Germinal center (tissue), 1 donor: ENCODE data around the gene OPHN1.
"Not testable (repeated sequence)": the region's sequence is repeated elsewhere in the genome, so short reads cannot be mapped to it uniquely, and the experiment has no call there.

Experiments
- DNase-seq: peaks from one replicate; pipeline ENCODE4 v3.0.0; 2012; ENCODE audit warnings: mixed read lengths, low spot score

Gene OPHN1

DNA sequence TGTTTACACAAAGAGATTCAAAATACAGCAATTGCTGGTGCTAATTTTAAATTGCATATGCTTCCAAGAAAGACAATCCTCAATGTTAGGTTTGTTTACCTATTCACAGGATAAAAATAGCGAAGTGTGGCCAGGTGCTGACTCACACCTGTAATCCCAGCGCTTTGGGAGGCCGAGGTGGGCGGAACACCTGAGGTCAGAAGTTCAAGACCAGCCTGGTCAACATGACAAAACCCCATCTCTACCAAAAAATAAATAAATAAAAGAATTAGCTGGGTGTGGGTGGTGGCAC lies 77.7 kb downstream of the OPHN1 start:
- no peak for DNase-seq

DNA sequence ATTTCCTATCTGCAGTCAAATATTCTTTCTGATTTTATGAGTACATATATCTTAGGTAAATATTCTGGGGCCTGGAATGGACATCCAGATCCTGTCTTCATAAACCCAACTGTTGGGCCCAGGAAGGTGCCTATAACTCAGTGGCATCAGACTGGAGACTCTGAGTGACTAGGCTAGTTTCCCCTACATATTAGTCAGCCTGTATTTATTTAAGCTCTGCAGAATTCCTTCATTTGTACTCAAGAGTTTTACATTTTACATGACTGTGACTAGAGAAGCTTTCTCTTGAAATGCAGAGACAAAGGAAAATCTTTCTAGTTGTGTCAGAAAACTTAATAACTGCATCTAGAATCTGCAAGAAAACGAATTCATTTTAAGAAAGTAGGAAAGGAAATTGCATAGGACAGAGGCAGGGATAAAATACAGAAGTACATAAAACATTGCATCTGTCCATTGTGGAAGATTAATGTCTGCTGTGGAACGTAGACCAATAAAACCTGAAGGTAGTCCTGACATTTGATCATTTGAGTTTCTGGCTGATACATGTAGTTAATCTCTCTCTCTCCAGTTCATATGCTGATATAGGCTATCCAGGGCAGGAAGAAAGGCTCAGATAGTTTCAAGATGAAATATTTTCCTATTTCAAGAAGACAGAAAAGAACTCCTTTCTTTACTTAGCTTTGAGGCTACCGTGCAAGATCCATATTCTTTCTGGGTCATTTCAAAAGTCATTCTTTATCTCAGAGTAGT lies 78.2 kb downstream of the OPHN1 start:
- no peak for DNase-seq

DNA sequence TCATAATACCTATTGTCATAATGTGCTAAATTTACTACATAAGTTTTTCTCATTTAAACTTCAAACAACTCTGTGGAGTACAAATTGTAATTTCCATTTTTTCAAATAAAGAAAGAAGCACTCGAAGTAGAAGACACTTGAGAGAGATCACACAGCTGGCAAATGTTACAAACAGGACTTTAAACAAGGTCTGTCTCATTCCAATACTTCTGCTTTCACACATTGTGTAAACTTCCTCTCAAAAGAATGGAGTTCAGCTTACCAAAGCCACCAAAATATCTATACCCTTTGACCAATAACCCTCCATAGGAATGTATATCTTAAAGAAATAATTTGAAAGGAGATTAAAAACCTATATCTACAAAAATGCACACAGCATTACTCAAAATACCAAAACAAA lies 88.3 kb downstream of the OPHN1 start:
- no peak for DNase-seq

DNA sequence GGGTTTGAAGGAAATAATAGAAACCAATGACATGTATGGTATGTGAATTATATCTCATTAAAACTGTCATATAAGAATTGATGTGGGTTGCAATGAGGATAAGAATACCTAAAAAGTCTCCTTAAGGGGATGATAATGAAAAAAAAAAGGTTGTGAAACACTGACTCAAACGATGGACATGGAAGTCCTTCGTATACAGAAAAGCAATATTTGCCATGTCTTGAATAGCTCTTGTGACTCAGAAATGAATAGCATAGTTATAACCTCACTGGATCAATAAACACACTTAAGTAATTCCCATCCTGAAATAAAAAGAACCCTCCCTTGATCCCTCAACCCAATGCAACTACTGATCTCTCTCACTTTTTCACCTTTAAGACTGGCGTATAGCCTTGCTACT lies 89.7 kb downstream of the OPHN1 start:
- DNase-seq = no peak

DNA sequence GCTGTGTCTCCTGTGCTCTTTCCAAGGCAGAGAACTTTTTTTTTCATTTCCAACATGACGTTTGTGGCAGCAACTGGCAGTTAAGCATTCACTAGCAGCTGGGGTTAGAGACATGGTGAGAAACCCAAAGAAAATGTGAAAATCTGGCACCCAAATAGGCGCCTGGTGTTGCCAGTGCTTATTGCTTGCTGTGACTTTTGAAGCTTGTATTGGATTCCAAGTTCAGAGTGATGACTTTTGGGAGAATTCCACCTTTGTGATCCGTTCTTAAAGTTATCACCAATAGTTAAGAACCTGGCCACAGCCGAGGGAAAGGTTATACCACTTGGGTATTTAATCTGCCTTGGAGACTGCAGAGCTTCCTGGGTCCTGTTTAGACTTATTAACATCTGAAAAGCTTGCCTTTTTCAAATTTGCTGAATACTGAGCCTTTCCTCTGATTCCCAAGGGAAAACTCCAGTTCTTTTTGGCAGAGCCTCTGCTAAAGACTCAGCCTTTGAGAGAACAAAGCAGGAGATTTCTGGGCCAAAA lies 101.0 kb downstream of the OPHN1 start:
- no peak for DNase-seq

DNA sequence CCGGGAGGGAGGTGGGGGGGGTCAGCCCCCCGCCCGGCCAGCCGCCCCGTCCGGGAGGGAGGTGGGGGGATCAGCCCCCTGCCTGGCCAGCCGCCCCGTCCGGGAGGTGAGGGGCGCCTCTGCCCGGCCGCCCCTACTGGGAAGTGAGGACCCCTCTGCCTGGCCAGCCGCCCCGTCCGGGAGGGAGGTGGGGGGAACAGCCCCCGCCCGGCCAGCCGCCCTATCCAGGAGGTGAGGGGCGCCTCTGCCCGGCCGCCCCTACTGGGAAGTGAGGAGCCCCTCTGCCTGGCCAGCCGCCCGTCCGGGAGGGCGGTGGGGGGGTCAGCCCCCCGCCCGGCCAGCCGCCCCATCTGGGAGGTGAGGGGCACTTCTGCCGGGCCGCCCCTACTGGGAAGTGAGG lies 106.5 kb downstream of the OPHN1 start:
- not testable (repeated sequence) for DNase-seq

DNA sequence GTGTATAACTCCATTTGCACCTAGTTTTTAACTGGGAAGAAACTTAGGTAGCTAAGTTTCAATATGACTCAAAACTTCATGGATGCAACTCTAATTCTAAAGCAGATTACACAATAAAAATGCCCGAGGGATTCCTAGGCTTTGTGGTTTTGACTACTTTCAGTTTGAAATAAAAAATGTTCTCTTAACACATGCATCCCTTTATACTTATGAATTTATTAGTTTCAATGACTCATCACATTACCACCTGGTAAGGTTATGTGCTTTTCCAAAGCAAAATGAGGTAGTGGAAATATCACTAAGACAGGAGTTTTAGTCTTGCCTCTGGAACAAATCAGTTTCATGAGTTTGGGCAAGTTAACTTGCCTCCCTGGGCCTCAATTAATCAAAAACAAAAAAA lies 125.5 kb downstream of the OPHN1 start:
- no peak for DNase-seq

DNA sequence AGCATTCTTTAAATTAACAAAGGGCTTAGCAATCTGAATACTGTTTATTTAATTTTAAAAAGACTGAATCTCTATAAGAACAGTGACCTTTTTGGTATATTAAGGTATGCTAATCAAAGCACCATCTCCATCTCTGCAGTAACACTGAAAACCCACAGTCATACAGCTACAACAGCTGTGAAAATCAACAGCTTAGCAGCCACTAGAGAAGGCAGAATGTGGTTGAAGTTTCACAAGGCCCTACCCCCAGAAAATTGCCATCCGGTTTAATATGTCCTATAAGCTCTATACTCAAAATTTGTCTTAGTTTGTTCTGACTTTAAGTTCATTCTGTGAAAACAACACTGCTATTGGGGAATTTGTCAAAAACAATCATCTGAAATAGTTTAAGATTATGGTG lies 128.7 kb downstream of the OPHN1 start:
- no peak for DNase-seq

DNA sequence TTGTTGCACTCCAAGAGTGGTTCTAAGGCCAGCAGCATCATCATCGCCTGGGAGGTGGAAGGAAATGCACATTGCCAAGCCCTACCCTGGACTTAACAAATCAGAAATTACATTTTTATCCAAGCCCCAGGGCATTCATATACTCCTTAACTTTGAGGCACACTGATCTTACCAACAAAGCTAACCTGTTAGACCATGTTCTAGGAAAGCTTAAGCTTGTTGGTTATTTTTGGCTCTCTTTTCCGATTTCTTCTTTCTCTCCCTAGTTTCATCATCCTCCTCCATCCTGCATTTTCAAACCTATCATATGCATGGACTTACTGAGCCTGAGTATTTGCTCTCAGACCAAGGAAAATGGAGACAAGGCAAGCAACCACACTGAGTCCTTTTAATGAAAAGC lies 133.4 kb downstream of the OPHN1 start:
- no peak for DNase-seq

DNA sequence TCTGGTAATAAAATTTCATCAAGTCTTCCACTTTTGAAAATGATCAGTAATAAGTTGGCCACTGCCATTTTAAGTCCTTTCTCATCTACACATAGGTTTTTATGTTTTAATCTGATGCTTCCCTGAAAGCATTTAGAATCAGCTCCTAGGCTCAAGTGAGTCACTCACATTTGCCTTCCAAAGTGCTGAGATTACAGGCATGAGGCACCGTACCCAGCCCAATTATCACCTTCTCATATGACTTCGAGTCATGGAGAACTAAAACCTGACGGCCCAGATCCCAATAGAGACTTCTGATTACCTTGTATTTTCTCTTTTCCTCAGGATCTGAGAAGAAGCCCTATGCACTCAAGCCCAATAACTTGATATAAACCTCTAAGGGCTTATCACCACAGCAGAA lies 140.8 kb downstream of the OPHN1 start:
- DNase-seq = no peak

DNA sequence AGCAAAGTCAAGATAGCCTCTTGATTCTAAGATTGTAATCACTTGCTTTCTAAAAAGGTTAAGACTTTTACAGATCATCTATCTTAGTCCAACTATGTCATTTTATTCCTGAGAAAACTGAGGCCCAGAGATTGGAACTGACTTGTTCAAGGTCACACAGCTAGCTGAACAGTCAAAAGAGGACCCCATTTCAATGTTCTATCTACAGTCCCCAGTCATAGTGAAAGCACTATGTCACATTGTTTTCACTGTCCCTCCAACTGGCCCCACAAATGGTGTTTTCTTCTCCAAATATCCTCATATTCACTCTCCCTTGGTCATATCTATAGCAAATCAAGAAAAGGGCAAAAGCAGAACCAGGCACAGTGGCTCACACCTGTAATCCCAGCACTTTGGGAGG lies 145.2 kb downstream of the OPHN1 start:
- DNase-seq = no peak

DNA sequence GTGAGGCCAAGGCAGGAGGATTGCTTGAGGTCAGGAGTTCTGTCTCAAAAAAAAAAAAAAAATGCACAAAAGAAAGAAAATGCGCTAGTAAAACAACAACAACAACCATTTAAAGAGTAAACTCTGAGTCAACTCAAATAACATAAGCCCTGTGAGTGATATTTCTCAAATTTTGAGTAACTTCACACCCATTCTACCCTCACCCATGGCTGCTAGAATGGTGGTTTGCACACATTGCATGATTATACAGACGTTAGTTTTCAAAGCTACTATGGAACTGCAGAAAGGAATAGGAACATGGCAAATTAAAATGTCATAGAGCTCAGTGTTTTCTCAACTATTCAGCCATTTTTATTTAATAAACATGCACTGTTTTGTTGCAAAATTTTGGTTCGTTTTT lies 145.9 kb downstream of the OPHN1 start:
- no peak for DNase-seq

DNA sequence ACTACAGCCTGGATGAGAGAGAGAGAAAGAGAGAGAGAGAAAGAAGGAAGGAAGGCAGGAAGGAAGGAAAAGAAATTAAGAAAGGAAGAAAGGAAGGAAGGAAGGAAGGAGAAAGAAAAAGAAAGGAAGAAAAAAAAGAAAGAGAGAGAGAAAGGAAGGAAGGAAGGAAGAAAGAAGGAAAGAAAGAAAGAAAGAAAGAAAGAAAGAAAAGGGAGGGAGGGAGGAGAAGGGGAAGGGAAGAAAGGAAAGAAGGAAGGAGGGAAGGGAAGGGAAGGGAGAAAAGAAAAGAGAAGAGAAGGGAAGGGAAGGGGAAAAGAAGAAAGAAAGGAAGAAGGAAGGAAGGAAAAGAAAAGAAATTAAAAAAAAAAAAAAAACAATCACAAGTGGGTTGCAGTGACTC lies 146.3 kb downstream of the OPHN1 start:
- no peak for DNase-seq

DNA sequence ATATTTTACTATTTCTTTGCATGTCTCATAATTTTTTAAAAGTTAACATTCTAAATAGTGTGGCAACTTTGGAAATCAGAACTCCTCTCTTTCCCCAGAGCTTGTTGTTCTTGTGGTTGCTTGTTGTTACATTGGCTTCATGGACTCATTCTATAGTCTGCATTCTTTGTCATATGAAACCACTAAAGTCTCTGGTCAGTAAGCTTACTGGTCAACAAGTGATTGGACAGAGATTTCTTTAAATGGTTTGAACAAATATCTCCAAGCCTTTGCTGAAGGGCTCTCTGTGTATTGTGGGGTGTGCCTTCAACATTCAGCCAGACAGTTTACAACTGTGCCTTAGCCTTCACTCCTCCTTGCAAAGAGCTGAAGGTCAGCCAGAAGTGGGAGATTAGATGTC lies 147.2 kb downstream of the OPHN1 start:
- DNase-seq = no peak

DNA sequence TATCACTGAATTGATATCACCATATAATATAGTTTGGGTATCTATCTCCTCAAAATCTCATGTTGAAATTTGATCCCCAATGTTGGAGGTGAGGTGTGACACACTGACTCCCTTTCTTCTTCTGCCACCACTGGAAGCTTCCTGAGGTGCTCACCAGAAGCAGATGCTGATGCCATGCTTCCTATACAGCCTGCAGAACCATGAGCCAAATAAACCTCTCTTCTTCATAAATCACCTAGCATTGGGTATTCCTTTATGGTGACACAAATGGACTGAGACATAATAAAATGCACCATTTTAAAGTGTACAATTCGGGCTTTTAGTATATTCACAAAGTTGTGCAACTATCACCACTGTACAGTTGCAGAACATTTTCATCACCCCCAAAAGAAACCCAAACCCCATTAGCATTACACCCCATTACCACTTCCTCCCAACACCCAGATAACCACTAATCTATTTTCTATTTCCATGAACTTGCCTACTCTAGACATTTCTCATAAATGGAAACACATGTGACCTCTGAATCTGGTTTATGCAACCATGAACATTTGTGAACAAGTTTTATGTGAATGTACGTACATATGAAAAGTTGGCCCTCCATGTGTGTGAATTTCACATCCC lies 148.9 kb downstream of the OPHN1 start:
- no peak for DNase-seq

DNA sequence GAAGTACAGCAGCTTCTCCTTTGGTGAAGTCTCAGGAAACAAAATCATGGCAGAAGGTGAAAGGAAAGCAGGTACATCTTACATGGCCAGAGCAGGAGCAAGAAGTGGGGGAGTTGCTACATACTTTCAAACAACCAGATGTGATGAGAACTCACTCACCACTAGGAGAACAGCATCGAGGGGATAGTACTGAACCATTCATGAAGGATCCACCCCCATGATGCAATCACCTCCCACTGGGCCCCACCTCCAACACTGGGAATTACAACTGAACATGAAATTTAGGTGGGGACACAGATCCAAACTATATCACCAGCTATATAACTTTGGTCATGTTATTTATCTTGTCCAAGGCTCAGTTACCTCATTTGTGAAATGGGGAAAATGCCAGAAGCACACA lies 159.4 kb downstream of the OPHN1 start:
- DNase-seq = no peak

DNA sequence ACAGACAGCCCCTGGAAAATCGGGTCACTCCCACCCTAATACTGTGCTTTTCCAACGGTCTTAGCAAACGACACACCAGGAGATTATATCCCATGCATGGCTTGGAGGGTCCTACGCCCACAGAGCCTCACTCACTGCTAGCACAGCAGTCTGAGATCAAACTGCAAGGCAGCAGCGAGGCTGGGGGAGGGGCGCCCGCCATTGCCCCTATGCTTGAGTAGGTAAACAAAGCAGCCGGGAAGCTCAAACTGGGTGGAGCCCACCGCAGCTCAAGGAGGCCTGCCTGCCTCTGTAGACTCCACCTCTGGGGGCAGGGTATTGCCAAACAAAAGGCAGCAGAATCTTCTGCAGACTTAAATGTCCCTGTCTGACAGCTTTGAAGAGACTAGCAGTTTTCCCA lies 168.5 kb downstream of the OPHN1 start:
- DNase-seq = not testable (repeated sequence)

DNA sequence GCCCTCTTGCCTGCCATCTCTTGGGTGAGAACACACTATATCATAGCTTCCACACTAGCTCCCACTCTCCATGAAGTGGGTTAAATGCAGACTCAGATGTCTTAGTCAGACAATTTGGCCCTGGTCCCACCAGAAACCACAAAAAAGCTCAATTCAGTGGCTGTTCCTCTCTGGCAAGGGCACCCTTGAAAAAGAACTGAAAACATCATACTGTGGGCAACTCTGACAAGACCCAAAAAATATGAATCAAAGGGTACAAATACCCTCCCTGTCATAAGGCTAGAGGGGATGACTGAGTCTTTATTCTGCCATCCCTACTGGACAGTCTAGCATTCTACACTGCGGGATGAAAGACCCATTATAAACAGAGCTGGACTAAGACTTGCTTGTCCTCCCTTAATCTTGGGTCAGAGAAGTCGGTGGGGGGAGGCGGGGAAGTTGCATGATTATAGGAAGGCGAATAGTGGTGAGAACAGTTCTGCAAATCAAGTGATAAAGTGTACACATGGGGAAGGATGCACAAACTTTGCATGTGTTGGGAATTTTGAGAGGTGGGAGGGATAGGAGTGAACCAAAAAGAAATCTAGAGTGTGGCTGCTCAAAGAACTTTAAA lies 172.1 kb downstream of the OPHN1 start:
- DNase-seq = no peak

DNA sequence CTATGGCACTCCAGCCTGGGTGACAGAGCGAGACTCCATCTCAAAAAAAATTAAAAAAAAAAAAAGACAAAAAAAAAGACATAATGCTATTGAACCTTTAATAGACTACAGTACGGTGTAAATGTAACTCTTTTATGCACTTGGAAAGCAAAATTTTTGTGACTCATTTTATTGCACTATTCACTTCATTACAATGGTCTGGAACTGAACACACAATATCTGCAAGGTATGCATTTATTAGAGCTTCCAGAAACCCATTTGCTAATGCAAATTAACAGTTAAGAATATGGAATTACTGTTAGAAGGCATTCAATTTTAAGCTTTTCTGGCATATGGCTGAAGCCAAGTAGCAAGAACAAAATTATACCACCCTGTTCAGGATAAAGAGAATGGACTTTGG lies 176.3 kb downstream of the OPHN1 start:
- DNase-seq = no peak

DNA sequence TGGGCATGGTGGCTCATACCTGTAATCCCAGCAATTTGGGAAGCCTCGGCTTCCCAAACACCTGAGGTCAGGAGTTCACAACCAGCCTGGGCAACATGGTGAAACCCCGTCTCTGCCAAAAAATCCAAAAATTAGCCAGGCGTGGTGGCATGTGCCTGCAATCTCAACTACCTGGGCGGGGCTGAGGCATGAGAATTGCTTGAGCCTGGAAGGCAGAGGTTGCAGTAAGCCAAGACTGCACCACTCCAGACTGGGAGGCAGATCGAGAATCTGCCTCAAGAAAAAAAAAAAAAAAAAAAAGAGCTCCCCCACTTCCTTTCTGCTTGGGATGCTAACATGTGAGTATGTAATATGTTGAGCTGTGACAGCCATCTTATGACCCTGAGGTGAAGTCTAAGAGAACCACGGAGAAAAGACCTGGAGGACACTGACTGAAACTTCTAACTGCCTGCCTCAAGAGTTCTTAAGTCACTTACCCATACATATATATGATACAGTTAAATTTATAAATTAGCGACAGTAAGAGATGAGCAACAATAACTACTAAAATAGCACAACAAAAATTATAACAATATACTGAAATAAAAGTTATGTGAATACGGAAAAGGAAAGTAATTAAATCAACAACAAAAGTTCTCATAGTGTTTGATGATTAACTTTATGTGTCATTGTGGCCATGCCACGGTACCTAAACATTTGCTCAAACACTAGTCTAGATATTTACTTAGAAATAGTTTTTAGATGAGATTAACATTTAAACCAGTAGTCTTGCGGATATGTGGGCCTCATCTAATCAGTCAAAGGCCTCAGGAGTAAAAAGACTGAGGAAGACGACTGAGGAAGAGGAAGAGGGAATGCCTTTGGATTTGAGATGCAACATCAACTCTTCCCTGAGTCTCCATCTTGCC lies 178.3 kb downstream of the OPHN1 start:
- DNase-seq = no peak

DNA sequence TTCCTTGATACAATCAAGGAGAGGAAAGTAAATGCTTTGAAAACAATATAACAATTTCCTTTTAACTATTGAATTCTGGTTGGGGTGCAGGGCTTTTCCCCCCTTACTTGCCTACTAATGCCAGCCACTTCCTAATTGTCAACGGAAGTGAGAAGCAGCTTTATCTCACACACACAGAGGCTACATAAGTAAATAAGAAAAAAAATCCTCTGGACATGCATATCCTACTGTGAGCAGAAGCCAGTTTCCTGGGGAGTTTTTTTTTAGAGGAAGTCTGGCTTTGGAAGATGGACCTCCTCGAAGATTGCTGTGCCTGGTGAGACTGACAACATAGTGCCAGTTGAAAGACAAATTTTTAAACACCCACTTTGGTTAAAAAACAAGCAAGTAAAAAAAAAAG lies 180.6 kb downstream of the OPHN1 start:
- DNase-seq = no peak

DNA sequence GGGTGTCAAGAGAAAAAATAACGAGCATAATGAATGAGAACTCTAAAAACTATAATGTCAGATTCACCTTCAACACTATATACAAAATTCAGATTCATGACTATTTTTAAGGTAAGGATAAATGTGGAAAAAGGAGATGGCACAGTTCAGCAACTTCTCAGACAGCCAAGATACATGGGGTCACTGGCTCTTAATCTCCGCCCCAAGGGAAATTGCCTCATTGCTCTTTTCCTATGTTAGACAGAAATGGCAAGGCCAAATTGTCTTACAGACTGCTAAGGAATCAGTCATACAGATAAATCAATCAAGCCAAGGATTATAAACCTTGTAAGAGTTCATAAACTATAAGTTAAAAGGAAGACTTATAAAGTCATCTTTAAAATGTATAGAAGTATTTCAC lies 183.4 kb downstream of the OPHN1 start:
- no peak for DNase-seq

DNA sequence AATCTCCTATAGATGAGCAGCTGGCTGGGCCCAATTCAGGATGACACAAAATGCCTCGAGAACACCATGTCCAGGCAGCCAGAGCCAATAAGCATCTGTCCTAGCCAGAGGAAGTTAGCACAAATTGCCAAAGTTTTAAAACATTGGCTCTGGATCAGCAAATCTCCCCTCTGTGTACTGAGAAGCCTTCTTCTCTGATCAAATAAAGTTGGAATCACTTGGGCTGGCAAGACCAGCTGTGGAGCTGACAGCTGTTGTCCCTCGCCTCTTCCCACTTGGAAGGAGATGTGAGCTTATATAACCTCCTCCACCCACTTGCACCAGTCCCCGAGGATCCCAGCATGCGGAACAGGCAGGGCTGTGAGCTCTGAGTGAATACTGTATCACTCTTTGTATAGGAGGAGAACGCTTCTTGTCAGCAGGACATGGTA lies 183.9 kb downstream of the OPHN1 start:
- no peak for DNase-seq
